Urothelium cell line (cell line): ENCODE data around the gene SLC44A3.
"Not testable (repeated sequence)": the region's sequence is repeated elsewhere in the genome, so short reads cannot be mapped to it uniquely, and the experiment has no call there.

Experiments
- DNase-seq: peaks from one replicate; pipeline ENCODE4 v3.0.0; 2011; ENCODE audit warnings: low spot score, mixed read lengths
- FAIRE-seq: peaks from 2 replicates; lab custom pipeline; 2011; peaks lifted over from hg19 to GRCh38; lab: Jason Lieb, UNC

Gene SLC44A3

DNA sequence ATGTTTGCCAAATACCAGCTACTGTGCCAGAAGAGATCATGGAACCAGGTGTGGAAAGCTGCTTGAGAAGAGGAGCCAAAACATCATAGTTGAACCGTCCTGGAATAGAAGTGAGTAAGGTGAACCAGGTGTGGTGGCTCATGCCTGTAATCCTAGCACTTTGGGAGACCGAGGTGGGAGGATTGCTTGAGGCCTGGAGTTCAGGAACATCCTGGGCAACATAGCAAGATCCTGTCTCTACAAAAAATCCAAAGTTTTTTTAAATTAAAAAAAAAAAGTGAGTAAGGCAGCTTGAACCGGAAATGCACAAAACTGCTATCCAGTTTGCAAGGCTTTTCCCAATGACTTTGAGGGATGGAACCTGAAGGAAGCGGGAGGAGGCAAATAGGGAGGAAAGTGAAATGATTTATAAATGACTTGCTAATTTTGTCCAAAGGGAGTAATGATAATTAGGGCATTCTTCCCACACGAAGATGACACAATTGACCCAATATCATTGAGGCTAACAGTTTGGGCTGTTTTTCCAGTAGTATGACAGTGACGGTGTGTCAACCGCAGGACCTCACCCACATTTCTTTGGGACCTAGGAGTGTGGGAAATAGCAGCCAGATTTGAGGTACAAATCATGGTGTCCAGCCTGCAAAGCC is 108.3 kb downstream of the SLC44A3 start:
- DNase-seq, result no peak
- FAIRE-seq, result no peak

DNA sequence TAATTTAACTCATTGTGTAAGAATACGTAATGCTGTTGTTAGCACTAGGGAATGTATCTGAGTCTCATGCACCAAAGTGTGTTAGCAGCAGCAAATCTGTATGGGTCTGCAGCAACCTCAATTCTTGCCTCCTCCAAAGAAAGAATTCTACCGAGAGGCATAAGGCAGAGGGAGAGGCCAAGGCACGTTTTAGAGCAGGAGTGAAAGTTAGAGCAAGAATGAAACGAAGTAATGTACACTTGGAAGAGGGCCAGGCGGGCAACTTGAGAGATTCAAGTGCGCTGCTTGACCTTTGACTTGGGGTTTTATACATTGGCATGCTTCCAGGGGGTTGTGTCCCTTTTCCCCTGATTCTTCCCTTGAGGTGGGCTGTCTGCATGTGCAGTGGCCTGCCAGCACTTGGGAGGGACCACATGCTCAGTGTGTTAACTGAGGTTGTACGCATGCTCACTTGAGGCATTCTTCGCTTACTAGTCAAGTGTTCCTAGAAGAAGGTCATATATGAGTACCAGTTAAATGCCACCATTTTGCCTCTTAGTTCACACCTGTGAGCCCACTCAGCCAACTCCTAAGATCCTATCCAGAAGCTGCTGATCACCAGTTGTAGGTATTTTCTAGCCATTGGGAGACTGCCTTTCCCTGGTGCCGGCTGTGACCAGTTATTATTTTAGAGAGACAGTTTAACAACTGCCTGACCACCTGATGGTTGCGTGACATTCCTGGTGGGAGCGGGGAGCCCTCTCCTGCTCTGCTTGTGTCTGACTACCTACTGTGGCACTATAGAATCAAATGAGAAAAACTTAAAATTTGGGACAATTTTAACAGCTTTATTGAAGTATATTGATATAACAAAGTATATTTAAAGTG is 109.4 kb downstream of the SLC44A3 start:
- DNase-seq (no peak), FAIRE-seq (no peak)

- FAIRE-seq (no peak), DNase-seq (no peak)
Measured at GRCh38 chr1:94931254-94931841, 111.2 kb downstream of the SLC44A3 start.

- FAIRE-seq (no peak), DNase-seq (no peak)
Measured at GRCh38 chr1:94934551-94934950, 114.4 kb downstream of the SLC44A3 start.

DNA sequence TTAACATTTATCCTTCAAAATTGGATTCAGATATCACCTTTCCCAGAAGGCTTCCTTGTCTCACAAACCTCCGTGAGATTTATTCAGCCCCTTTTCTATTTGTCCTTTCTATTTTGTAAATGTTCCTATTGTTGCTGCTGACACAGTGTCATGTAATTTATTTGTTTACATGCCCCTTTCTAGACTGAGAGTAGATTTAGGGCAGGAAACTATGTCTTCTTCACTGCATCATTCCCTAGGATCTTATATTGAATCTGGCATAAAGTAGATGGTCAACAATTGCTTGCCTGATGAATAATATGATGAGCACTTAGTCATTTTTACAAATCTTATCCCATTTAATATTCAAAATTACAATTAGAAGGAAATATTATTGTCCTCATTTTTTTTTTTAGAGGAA is 114.9 kb downstream of the SLC44A3 start:
- DNase-seq (no peak), FAIRE-seq (no peak)

DNA sequence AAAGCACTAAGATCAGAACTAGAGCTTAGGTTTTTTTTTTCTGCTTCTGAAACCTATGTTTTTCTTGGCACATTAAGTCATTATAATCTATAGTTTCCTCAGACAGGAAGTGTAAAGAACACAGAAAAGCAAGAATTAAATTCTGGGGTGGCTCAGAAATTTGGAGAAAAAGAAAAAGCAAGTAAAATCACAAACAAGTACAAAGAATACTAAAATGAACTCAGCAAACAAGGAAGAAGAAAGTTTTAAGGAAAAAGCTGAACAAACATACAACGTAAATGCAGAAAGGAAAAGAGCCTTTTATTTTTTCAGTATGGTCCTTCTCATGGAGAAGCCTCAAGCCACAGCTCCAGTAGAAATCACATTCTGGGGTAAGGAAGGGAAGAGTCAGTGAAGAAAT is 115.3 kb downstream of the SLC44A3 start:
- FAIRE-seq (no peak), DNase-seq (no peak)

GRCh38 chr1:94936861-94937620 is 116.9 kb downstream of the SLC44A3 start:
- FAIRE-seq (no peak), DNase-seq (no peak)

DNA sequence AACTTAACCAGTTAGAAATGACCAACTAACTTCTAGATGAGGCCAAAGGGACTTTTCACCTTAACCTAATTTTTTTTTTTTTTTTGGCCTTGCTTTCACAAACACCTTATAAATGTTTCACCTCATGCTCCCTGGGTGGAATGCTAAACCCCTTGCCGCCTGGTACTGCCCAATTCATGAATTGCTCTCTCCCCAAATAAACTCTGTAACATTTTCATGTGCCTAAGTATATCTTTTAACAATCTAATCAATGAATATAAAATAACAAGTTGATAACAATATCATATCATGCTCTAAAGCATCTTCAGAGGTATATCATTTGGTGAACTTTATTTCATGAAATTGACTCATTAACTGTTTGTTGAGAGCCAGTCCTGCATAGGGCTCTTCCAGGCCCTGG is 117.7 kb downstream of the SLC44A3 start:
- DNase-seq, result no peak

DNA sequence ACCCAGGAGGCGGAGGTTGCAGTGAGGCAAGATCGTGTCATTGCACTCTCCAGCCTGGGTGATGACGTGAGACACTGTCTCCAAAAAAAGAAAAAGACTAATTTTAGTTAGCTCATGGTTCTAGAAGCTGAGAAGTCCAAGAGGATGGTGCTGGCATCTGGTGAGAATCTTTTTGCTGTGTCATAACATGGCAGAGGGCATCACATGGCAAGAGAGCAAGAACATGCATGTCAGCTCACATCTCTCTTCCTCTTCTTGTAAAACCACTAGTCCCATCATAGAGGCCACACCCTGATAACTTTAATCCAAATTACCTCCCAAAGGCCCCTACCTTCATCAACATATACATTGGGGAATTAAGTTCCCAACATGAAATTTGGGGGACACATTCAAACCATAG is 120.6 kb downstream of the SLC44A3 start:
- FAIRE-seq, result no peak
- DNase-seq, result no peak

More for the DNA sequence above, 117.7 kb downstream of the SLC44A3 start:
- FAIRE-seq, result no peak

DNA sequence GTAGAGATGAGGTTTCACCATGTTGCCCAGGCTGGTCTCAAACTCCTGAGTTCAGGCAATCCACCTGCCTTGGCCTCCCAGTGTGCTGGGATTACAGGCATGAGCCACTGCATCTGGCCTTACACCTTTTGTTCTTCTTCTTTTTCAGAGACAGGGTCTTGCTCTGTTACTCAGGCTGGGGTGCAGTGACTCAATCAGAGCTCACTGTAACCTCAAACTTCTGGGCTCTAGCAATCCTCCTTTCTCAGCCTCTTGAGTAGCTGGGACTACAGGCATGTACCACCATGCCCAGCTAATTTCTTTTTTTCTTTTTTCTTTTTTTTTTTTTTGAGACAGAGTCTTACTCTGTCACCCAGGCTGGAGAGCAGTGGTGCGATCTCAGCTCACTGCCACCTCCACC is 121.3 kb downstream of the SLC44A3 start:
- not testable (repeated sequence) for DNase-seq, FAIRE-seq

DNA sequence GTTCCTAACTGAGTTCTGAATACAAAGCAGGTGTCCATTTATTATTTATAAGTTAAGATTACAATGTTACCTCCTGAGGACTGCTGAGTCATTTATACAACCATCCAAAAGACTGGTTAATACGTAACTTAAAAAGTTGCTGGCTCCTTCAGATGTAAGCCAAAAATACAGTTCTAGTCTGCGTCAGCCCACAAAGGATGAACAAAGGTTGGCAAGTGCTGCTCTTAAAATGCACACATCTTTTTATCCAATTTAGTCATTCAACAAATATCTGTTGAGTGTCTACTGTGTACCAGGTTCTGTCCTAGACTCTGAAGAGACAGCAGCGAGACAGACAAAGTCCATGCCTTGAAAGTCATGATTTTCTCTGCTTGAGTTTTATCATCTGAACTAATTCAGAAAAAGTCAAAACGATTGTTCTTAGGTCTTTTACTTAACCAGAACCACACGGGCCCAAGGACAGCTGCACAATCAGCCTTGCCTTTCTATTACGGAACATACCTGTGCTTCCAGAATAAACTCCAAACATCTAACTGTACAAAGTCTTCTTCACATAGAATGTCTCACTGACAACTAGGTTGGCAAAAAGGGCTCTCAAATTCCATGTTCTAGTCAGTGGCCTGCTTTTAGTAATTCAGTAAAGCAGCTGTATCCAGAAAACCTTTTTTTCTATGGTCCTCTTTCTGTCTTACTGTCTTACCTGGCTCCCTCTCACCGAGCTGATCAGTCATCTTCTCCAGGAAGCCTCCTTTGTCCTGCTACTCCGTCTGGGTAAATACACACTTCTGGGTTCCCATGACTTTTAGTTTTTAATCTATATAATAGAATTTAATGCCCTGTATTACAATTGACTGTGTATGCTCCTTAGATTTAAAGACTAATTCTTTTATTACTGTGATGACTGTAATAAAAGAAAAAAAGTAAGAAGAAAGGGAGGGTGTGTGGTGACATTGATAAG is 122.3 kb downstream of the SLC44A3 start:
- no peak for DNase-seq
- FAIRE-seq, result no peak
